Activated CD4-positive, alpha-beta memory T cell treated with anti-CD3 and anti-CD28 coated beads for 36 hours (primary cell): ENCODE measurements around the gene EBLN2. TPM values are rescaled to one million over a fixed set of nuclear protein-coding genes. Genes with fewer than 3 reads are reported as not detected.

ENCODE experiments used
- CTCF ChIA-PET: fragments of 350-600 bp; sonication (Branson Sonifier 250); formaldehyde crosslinking; loops from one replicate; lab custom pipeline; 2021; ENCODE audit warnings: antibody characterized with exemption, inconsistent platforms; lab: Charles Lee
- POLR2A ChIA-PET: fragments of 350-600 bp; sonication (Branson Sonifier 250); formaldehyde crosslinking; loops from one replicate; lab custom pipeline; 2021; ENCODE audit warnings: antibody characterized with exemption; lab: Charles Lee
- DNase-seq: peaks from one replicate; pipeline ENCODE4 v3.0.0-alpha.2; 2020
- H3K27ac Mint-ChIP-seq: one replicate; pipeline ENCODE4 v1.8.0; 2021; ENCODE audit warnings: mixed read lengths
- H3K27me3 Mint-ChIP-seq: one replicate; pipeline ENCODE4 v1.8.0; 2021; ENCODE audit warnings: mixed read lengths
- H3K36me3 Mint-ChIP-seq: one replicate; pipeline ENCODE4 v1.8.0; 2021; ENCODE audit warnings: mixed read lengths
- H3K4me1 Mint-ChIP-seq: one replicate; pipeline ENCODE4 v1.8.0; 2021; ENCODE audit warnings: low read depth, mixed read lengths
- H3K4me3 Mint-ChIP-seq: one replicate; pipeline ENCODE4 v1.8.0; 2021; ENCODE audit warnings: mild to moderate bottlenecking, mixed read lengths
- H3K9me3 Mint-ChIP-seq: one replicate; pipeline ENCODE4 v1.8.0; 2021; ENCODE audit warnings: mixed read lengths
- intact Hi-C: fragments of 100-400 bp; cut with micrococcal nuclease; formaldehyde crosslinking; loops from one replicate; pipeline ENCODE4 v1.15.1; 2023
- total RNA-seq, 2 experiments: library from RNA; stranded (reverse); gene quantifications; one replicate each; pipeline ENCODE4 v1.2.3, GENCODE V29; 2021

EBLN2 gene
- total RNA-seq = 1 to 10 TPM; 5.5 to 6.0 TPM

GRCh38 chr3:73061416-73061815 lies at the start of gene EBLN2:
TSS of gene EBLN2 (plus strand) at chr3:73061659. CDS start at chr3:73062082, 423 bp downstream.
- Mint-ChIP-seq H3K4me3 (no peak within 1 kb of the TSS), H3K27me3 (no peaks in the 10 kb centered on the region), H3K36me3 (peaks cover 39% of the 10 kb centered on the region), H3K27ac (no peak within 1 kb of the TSS), H3K4me1 (peaks cover 10% of the 10 kb centered on the region), H3K9me3 (no peaks in the 10 kb centered on the region)
- ChIA-PET POLR2A (interaction anchor here (0.7 kb wide), 1 partner anchor 943 kb away, joined by 3 read pairs; no protein-coding TSS in a partner anchor), CTCF (no interaction called here)
- no peak for DNase-seq
- intact Hi-C loops = no loop called here

GRCh38 chr3:73018298-73018697 lies 43.2 kb upstream of the EBLN2 start:
- Mint-ChIP-seq H3K4me1 (peaks cover 66% of the 10 kb centered on the region), H3K27me3 (no peaks in the 10 kb centered on the region), H3K9me3 (no peaks in the 10 kb centered on the region), H3K27ac (peak overlapping the region; percentile 5), H3K36me3 (peaks cover 12% of the 10 kb centered on the region), H3K4me3 (no peak overlapping the region)
- CTCF ChIA-PET = interaction anchor here (0.6 kb wide), 1 partner anchor 1445 kb away, joined by 3 read pairs; no protein-coding TSS in a partner anchor
- no peak for DNase-seq
- POLR2A ChIA-PET = interaction anchor here (0.5 kb wide), 1 partner anchor 18 kb away, joined by 4 read pairs; no protein-coding TSS in a partner anchor
- intact Hi-C loops = loop anchor here (1.0 kb wide), 1 partner anchor 10 kb away; no protein-coding TSS in a partner anchor

DNA sequence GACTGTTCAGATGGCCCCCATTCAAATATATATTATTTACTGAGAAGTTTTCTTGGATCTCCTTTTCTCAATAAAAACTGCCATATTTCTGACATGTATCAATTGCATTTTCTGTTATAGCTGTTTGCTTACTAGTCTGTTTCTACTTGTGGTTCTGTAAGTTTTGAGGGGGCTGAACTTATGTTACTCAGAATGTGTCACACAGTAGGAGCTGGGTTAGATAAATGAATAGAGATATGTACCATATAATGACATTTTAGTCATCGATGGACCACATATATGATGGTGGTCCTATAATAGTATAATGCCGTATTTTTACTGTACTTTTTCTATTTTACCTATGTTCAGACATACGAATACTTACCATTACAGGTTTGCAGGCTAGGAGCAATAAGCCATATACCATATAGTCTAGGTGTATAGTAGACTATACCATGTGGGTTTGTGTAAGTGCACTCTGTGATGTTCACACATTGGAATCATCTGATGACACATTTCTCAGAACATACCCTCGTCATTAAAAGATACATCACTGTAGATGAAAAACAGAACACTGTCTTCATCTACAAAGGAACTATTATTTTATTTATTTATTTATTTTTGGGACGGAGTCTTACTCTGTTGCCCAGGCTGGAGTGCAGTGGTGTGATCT lies 42.5 kb upstream of the EBLN2 start:
- intact Hi-C loops = loop anchor here (1.0 kb wide), 1 partner anchor 11 kb away; no protein-coding TSS in a partner anchor
- Mint-ChIP-seq H3K27me3 (no peaks in the 10 kb centered on the region), H3K36me3 (peaks cover 12% of the 10 kb centered on the region), H3K4me1 (peaks cover 66% of the 10 kb centered on the region), H3K9me3 (no peaks in the 10 kb centered on the region), H3K4me3 (no peak overlapping the region), H3K27ac (peak overlapping the region; percentile 5)
- ChIA-PET POLR2A (no interaction called here), CTCF (interaction anchor here (2.2 kb wide), 1 partner anchor 37 kb away, joined by 7 read pairs; no protein-coding TSS in a partner anchor)
- DNase-seq = no peak

GRCh38 chr3:73021301-73021835 lies 40.1 kb upstream of the EBLN2 start:
- peaks cover 71% of the 10 kb centered on the region for H3K4me1 Mint-ChIP-seq
- H3K9me3 Mint-ChIP-seq = no peaks in the 10 kb centered on the region
- H3K27ac Mint-ChIP-seq = no peak overlapping the region
- H3K36me3 Mint-ChIP-seq = peaks cover 14% of the 10 kb centered on the region
- POLR2A ChIA-PET = no interaction called here
- intact Hi-C loops = no loop called here
- DNase-seq = no peak
- no peak overlapping the region for H3K4me3 Mint-ChIP-seq
- H3K27me3 Mint-ChIP-seq = no peaks in the 10 kb centered on the region
- CTCF ChIA-PET = no interaction called here

GRCh38 chr3:73024836-73025235 lies 36.6 kb upstream of the EBLN2 start:
- ChIA-PET CTCF (no interaction called here), POLR2A (interaction anchor here (0.6 kb wide), 1 partner anchor 114 kb away, joined by 3 read pairs; no protein-coding TSS in a partner anchor)
- Mint-ChIP-seq H3K27me3 (no peaks in the 10 kb centered on the region), H3K27ac (no peak overlapping the region), H3K36me3 (peaks cover 15% of the 10 kb centered on the region), H3K9me3 (no peaks in the 10 kb centered on the region), H3K4me1 (peaks cover 78% of the 10 kb centered on the region), H3K4me3 (no peak overlapping the region)
- no peak for DNase-seq
- intact Hi-C loops = no loop called here

DNA sequence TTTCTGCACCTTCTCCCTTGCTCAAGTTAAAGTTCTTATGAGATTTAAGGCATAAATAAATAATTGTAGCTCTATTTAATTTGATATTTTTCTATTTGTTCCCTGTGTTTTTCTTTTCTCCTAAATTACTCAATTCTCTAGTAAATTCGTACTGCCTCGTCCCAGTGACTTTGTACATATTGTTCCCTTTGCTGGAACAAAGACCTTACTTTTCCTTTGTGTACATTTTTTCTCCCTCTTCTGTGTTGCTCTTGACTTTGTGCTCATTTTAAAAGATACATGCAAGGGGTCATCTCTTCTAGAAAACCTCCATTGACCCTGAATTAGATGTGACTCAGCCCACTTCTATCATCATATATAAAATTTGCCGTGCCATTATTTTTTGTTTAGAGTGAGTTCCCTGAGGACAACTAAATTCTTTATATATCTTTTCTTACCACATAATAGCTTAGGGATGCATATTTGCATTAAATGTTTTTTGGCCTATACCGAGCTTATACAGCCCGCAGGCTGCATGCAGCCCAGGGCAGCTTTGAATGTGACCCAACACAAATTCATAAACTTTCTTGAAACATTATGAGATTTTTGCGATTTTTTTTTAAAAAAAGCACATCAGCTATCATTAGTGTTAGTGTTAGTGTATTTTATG lies 35.2 kb upstream of the EBLN2 start:
- POLR2A ChIA-PET = no interaction called here
- CTCF ChIA-PET = interaction anchor here (0.5 to 1.0 kb wide), 3 partner anchors 30 to 203 kb away, joined by 3 read pairs; no protein-coding TSS in a partner anchor
- Mint-ChIP-seq H3K27ac (no peak overlapping the region), H3K27me3 (no peaks in the 10 kb centered on the region), H3K36me3 (peaks cover 18% of the 10 kb centered on the region), H3K4me3 (no peak overlapping the region), H3K4me1 (peaks cover 83% of the 10 kb centered on the region), H3K9me3 (no peaks in the 10 kb centered on the region)
- intact Hi-C loops = no loop called here
- no peak for DNase-seq

DNA sequence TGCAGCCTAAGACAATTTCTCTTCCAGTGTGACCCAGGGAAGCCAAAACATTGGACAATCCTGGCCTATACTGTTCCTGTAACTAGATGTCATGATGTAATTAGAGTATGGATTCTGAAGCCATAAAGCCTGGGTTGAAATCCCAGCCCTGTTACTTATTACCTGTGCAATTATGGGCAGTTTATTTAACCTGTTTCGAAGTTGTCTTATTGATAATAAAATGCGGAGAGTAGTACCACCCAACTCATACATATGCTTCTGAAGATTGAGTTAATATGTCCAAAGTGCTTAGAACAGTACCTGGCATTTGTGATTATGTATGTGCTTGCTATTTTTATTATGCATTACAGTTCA lies 34.7 kb upstream of the EBLN2 start:
- intact Hi-C loops = no loop called here
- POLR2A ChIA-PET = interaction anchor here (0.6 kb wide), 1 partner anchor 9 kb away, joined by 3 read pairs; no protein-coding TSS in a partner anchor
- no peak for DNase-seq
- peaks cover 83% of the 10 kb centered on the region for H3K4me1 Mint-ChIP-seq
- no peak overlapping the region for H3K27ac Mint-ChIP-seq
- H3K9me3 Mint-ChIP-seq = no peaks in the 10 kb centered on the region
- H3K4me3 Mint-ChIP-seq = no peak overlapping the region
- peaks cover 18% of the 10 kb centered on the region for H3K36me3 Mint-ChIP-seq
- no peaks in the 10 kb centered on the region for H3K27me3 Mint-ChIP-seq
- CTCF ChIA-PET = interaction anchor here (1.0 kb wide), 1 partner anchor 30 kb away, joined by 3 read pairs; no protein-coding TSS in a partner anchor

DNA sequence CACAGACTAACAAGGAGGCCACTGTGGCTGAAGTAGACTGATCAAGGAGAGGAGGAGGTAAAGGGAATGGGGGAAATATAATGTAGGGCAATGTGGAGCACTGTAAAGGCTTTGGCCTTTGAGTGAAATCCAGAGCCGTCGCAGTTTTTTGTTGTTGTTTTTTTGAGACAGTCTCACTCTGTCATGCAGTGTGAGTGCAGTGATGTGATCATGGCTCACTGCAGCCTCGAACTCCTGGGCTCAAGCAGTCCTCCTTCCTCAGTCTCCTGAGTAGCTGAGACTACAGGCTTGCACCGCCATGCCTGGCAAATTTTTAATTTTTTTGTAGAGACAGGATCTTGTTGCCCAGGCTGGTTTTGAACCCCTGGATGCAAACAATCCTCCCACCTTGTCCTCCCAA lies 32.7 kb upstream of the EBLN2 start:
- ChIA-PET CTCF (interaction anchor here (1.0 to 1.5 kb wide), 2 partner anchors 20 to 30 kb away, joined by 3 read pairs; no protein-coding TSS in a partner anchor), POLR2A (interaction anchor here (1.4 kb wide), 1 partner anchor 27 kb away, joined by 5 read pairs; no protein-coding TSS in a partner anchor)
- Mint-ChIP-seq H3K9me3 (no peaks in the 10 kb centered on the region), H3K4me1 (peaks cover 88% of the 10 kb centered on the region), H3K4me3 (no peak overlapping the region), H3K36me3 (peaks cover 23% of the 10 kb centered on the region), H3K27me3 (no peaks in the 10 kb centered on the region), H3K27ac (peak overlapping the region; percentile 33)
- DNase-seq = peak; percentile 13
- intact Hi-C loops = loop anchor here (1.0 to 2.0 kb wide), 6 partner anchors 8 to 64 kb away; no protein-coding TSS in a partner anchor

DNA sequence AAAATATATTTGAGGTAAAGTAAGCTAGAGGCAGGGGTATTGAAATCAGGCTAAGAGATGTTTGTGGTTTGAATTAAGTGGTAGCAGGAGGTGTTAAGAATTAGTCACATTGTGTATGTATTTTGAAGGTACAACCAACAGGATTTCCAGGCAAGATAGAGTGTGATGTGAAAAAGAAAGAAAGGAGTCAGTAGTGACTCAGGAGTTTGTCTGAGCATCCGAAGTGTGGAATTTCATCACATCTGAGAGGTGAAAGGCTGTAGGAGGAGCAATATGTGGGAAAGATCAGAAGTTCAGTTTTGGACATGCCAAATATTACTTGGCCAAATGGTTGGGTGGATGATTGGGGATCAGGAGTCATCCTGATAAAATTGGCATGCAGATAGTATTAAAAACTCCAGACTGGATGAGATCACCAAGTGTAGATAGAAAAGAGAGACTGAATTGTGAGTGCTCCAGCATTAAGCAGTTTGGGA lies 32.1 kb upstream of the EBLN2 start:
- no peaks in the 10 kb centered on the region for H3K9me3 Mint-ChIP-seq
- peaks cover 90% of the 10 kb centered on the region for H3K4me1 Mint-ChIP-seq
- peaks cover 27% of the 10 kb centered on the region for H3K36me3 Mint-ChIP-seq
- DNase-seq = no peak
- POLR2A ChIA-PET = interaction anchor here (1.4 kb wide), 1 partner anchor 28 kb away, joined by 5 read pairs; no protein-coding TSS in a partner anchor
- CTCF ChIA-PET = interaction anchor here (0.5 to 1.5 kb wide), 3 partner anchors 21 to 31 kb away, joined by 3 to 6 read pairs (median 3); no protein-coding TSS in a partner anchor
- H3K27ac Mint-ChIP-seq = peak overlapping the region; percentile 33
- H3K4me3 Mint-ChIP-seq = peak overlapping the region; percentile 0
- H3K27me3 Mint-ChIP-seq = no peaks in the 10 kb centered on the region
- intact Hi-C loops = loop anchor here (1.0 to 2.0 kb wide), 6 partner anchors 8 to 65 kb away; no protein-coding TSS in a partner anchor

DNA sequence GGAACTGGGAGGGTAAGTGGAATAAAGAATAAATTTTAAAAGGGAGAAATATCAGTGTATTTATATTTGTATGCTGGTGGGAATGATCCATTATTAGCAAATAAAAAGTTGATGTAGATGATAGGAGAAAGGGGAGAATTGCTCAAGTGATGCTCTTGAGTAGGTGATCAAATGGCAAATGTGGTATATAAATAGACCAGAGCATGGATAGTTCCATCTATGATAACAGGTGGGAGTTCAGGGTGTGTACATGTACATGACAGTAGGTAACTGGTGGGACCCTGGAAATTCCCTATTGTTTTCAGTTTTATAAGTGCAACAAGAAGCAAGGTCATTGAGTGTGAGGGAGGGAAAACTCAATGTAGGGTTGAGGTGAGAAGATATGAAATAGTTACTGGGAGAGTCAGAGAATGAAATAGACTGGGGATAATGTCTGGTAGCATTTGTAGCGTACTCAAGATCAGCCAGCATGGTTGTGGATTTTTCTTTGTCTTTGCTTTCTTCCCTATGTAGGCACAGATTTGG lies 31.3 kb upstream of the EBLN2 start:
- peaks cover 91% of the 10 kb centered on the region for H3K4me1 Mint-ChIP-seq
- no peak for DNase-seq
- no peaks in the 10 kb centered on the region for H3K27me3 Mint-ChIP-seq
- intact Hi-C loops = no loop called here
- peaks cover 29% of the 10 kb centered on the region for H3K36me3 Mint-ChIP-seq
- ChIA-PET CTCF (interaction anchor here (1.5 kb wide), 1 partner anchor 31 kb away, joined by 3 read pairs; no protein-coding TSS in a partner anchor), POLR2A (interaction anchor here (1.4 kb wide), 1 partner anchor 29 kb away, joined by 5 read pairs; no protein-coding TSS in a partner anchor)
- H3K9me3 Mint-ChIP-seq = no peaks in the 10 kb centered on the region
- H3K27ac Mint-ChIP-seq = peak overlapping the region; percentile 50
- no peak overlapping the region for H3K4me3 Mint-ChIP-seq

DNA sequence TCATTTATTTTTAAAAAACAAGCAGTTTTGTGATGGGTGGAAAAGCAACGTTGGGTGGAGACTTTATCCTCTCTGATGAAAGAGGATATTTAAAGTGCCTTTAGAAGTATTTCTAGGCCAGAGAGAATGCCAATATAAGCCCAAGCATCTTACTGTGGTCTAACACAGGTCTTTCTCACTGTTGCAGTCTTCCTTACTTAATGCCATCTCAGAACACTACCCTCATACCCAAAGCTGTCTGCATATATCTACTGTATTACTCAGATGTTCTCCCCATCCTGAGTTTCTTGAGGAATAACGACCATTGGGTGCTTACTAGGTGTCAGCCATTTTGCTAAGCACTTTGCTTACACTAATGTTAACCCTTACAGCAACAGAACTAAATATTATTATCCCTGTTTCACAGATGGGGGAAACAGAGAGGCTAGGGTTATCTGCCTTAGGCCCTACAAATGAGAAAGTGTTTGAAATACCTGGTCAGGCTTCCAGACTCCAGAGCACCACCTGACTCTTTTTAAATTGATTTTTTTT lies 29.8 kb upstream of the EBLN2 start:
- ChIA-PET POLR2A (interaction anchor here (1.0 kb wide), 1 partner anchor 31 kb away, joined by 3 read pairs; no protein-coding TSS in a partner anchor), CTCF (no interaction called here)
- intact Hi-C loops = no loop called here
- no peak overlapping the region for H3K27ac Mint-ChIP-seq
- no peaks in the 10 kb centered on the region for H3K27me3 Mint-ChIP-seq
- H3K4me3 Mint-ChIP-seq = no peak overlapping the region
- H3K36me3 Mint-ChIP-seq = peaks cover 26% of the 10 kb centered on the region
- H3K9me3 Mint-ChIP-seq = no peaks in the 10 kb centered on the region
- DNase-seq = no peak
- peaks cover 93% of the 10 kb centered on the region for H3K4me1 Mint-ChIP-seq
